Mesenchymal stem cell (in vitro differentiated cells and primary cell): ENCODE data around the gene ATN1.

ENCODE experiments used
- DNase-seq: peaks from one replicate; pipeline ENCODE4 v3.0.0-alpha.2; 2013
- H2AFZ ChIP-seq: one replicate; pipeline ENCODE4 v1.6.1; 2013; ENCODE audit warnings: low read depth, mild to moderate bottlenecking, control low read depth, inconsistent platforms, low read length, moderate library complexity
- H2AK5ac ChIP-seq: 2 replicates; pipeline ENCODE4 v1.6.1; 2013; ENCODE audit warnings: low read length, moderate library complexity, mild to moderate bottlenecking, inconsistent platforms; ENCODE audit not compliant: severe bottlenecking
- H2BK120ac ChIP-seq: one replicate; pipeline ENCODE4 v1.6.1; 2013; ENCODE audit warnings: low read depth, mild to moderate bottlenecking, inconsistent platforms, low read length, moderate library complexity
- H2BK12ac ChIP-seq, 2 experiments: one replicate each; pipeline ENCODE4 v1.6.1; 2013; ENCODE audit warnings: inconsistent platforms in 2 of 2, low read length in 2 of 2, mild to moderate bottlenecking in 2 of 2, moderate library complexity in 2 of 2, control low read depth in 1 of 2
- H2BK15ac ChIP-seq: one replicate; pipeline ENCODE4 v1.6.1; 2013; ENCODE audit warnings: mild to moderate bottlenecking, low read depth, inconsistent platforms; ENCODE audit not compliant: poor library complexity, severe bottlenecking
- H2BK5ac ChIP-seq: 2 replicates; pipeline ENCODE4 v1.6.1; 2013; ENCODE audit warnings: low read depth, mild to moderate bottlenecking, low read length, control low read depth, inconsistent platforms; ENCODE audit not compliant: poor library complexity, severe bottlenecking
- H3K14ac ChIP-seq, 2 experiments: one replicate each; pipeline ENCODE4 v1.6.1; 2013; ENCODE audit warnings: inconsistent platforms in 2 of 2, low read length in 2 of 2, control low read depth in 1 of 2, mild to moderate bottlenecking in 1 of 2, moderate library complexity in 1 of 2
- H3K18ac ChIP-seq, 2 experiments: one replicate each; pipeline ENCODE4 v1.6.1; 2013; ENCODE audit warnings: inconsistent platforms in 2 of 2, low read length in 2 of 2, control low read depth in 1 of 2, low read depth in 1 of 2, mild to moderate bottlenecking in 1 of 2
- H3K23ac ChIP-seq, 2 experiments: one replicate each; pipeline ENCODE4 v1.6.1; 2013; ENCODE audit warnings: inconsistent platforms in 2 of 2, low read length in 2 of 2, mild to moderate bottlenecking in 2 of 2, moderate library complexity in 2 of 2, control low read depth in 1 of 2
- H3K27ac ChIP-seq: 2 replicates; pipeline ENCODE4 v1.5.1; 2013; ENCODE audit warnings: mild to moderate bottlenecking, moderate library complexity, low read length, control low read depth, inconsistent platforms; ENCODE audit not compliant: poor library complexity, severe bottlenecking
- H3K27me3 ChIP-seq, 2 experiments: 2 replicates each; pipeline versions ENCODE4 v1.6.1 to v1.7.0; 2013; ENCODE audit warnings: low read length in 2 of 2, mild to moderate bottlenecking in 2 of 2, moderate library complexity in 2 of 2, control low read depth in 1 of 2, inconsistent platforms in 1 of 2; ENCODE audit not compliant: control insufficient read depth in 1 of 2, insufficient read depth in 1 of 2
- H3K36me3 ChIP-seq, 2 experiments: 2 replicates each; pipeline versions ENCODE4 v1.6.1 to v1.7.0; 2013; ENCODE audit warnings: low read length in 2 of 2, control low read depth in 1 of 2, inconsistent platforms in 1 of 2, low read depth in 1 of 2, mild to moderate bottlenecking in 1 of 2; ENCODE audit not compliant: insufficient read depth in 2 of 2, control insufficient read depth in 1 of 2
- H3K4ac ChIP-seq, 2 experiments: one replicate each; pipeline ENCODE4 v1.6.1; 2013; ENCODE audit warnings: inconsistent platforms in 2 of 2, low read length in 2 of 2, mild to moderate bottlenecking in 2 of 2, moderate library complexity in 2 of 2, control low read depth in 1 of 2, low read depth in 1 of 2
- H3K4me1 ChIP-seq: 2 replicates; pipeline ENCODE4 v1.6.1; 2013; ENCODE audit warnings: low read depth, low read length, control low read depth; ENCODE audit not compliant: control insufficient read depth, insufficient read depth
- H3K4me2 ChIP-seq: 2 replicates; pipeline ENCODE4 v1.6.1; 2013; ENCODE audit warnings: low read length, mild to moderate bottlenecking, inconsistent platforms; ENCODE audit not compliant: poor library complexity, severe bottlenecking
- H3K4me3 ChIP-seq, 2 experiments: 2 replicates each; pipeline versions ENCODE4 v1.5.1 to v1.7.0; 2013; ENCODE audit warnings: low read length in 2 of 2, mild to moderate bottlenecking in 2 of 2, control low read depth in 1 of 2, low read depth in 1 of 2; ENCODE audit not compliant: insufficient read depth in 1 of 2
- H3K79me1 ChIP-seq: replicated peaks from 2 replicates; pipeline ENCODE4 v1.6.1; 2013; ENCODE audit warnings: mild to moderate bottlenecking, control low read depth, low read length, inconsistent platforms; ENCODE audit not compliant: poor library complexity, severe bottlenecking
- H3K9ac ChIP-seq: 2 replicates; pipeline ENCODE4 v1.7.0; 2013; ENCODE audit warnings: mild to moderate bottlenecking, low read length, moderate library complexity
- H3K9me3 ChIP-seq: 2 replicates; pipeline ENCODE4 v1.7.0; 2013; ENCODE audit warnings: mild to moderate bottlenecking, low read length; ENCODE audit not compliant: control insufficient read depth
- H4K8ac ChIP-seq: one replicate; pipeline ENCODE4 v1.6.1; 2013; ENCODE audit warnings: inconsistent platforms, mild to moderate bottlenecking, low read length, moderate library complexity
- H4K91ac ChIP-seq: one replicate; pipeline ENCODE4 v1.6.1; 2013; ENCODE audit warnings: mild to moderate bottlenecking, low read length, inconsistent platforms
- WGBS: methylation state at CpG from one replicate; pipeline ENCODE4 v1.1.7; 2013; ENCODE audit warnings: mixed read lengths; 5-methylcytosine and 5-hydroxymethylcytosine counted together

The ATN1 gene

GRCh38 chr12:6978611-6979011 lies 50.9 kb downstream of the ATN1 start:
- DNase-seq, result no peak
- no peak overlapping the region for H3K14ac ChIP-seq
- H3K23ac ChIP-seq, result no peak overlapping the region
- H4K91ac ChIP-seq, result no peak overlapping the region
- H2BK120ac ChIP-seq, result no peak overlapping the region
- H3K9me3 ChIP-seq, result no peaks in the 10 kb centered on the region
- H3K27me3 ChIP-seq, result no peaks in the 10 kb centered on the region
- no peak overlapping the region for H2BK12ac ChIP-seq
- H2AFZ ChIP-seq, result no peak overlapping the region
- H2BK15ac ChIP-seq, result no peak overlapping the region
- no peak overlapping the region for H3K4ac ChIP-seq
- no peak overlapping the region for H3K18ac ChIP-seq
- 92% methylated on average over 3 of the region's 3 CpGs for WGBS
- H3K9ac ChIP-seq, result no peak overlapping the region
- H2BK5ac ChIP-seq, result no peak overlapping the region
- no peak overlapping the region for H3K4me2 ChIP-seq
- H3K36me3 ChIP-seq, result peaks cover 70 to 100% of the 10 kb centered on the region in 2 experiments
- H2AK5ac ChIP-seq, result no peak overlapping the region
- H4K8ac ChIP-seq, result no peak overlapping the region
- no peak overlapping the region for H3K4me3 ChIP-seq
- peaks cover 26% of the 10 kb centered on the region for H3K79me1 ChIP-seq
- no peak overlapping the region for H3K27ac ChIP-seq
- H3K4me1 ChIP-seq, result no peaks in the 10 kb centered on the region

DNA sequence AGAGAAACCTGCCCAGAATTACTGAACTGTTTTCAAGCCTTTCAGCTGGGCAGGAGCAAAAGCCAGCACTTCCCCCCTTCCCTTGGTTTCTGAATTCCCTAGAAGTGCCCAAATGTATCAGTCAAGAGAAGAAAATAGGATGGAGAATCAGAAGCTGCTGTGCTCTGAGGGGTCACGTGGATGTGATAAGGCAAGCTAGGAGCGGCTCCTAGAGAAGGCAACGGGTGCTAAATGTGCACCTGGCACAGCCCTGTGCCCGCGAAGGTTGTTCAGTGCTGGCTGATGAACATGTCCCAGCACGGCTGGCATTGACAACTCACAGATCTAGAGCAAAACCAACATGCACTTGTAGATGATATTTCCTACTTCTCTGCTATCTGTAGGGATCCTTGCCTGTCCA lies 51.3 kb downstream of the ATN1 start:
- Histone ChIP-seq H3K23ac (no peak overlapping the region), H3K4ac (no peak overlapping the region), H3K9me3 (no peaks in the 10 kb centered on the region), H3K27me3 (no peaks in the 10 kb centered on the region), H2BK120ac (no peak overlapping the region), H3K14ac (no peak overlapping the region), H2AK5ac (no peak overlapping the region), H3K36me3 (peaks cover 66 to 100% of the 10 kb centered on the region in 2 experiments), H3K9ac (no peak overlapping the region), H4K8ac (no peak overlapping the region), H3K4me1 (no peaks in the 10 kb centered on the region), H3K4me3 (no peak overlapping the region), H2BK12ac (no peak overlapping the region), H4K91ac (no peak overlapping the region), H2BK15ac (no peak overlapping the region), H3K27ac (no peak overlapping the region), H3K4me2 (no peak overlapping the region), H2BK5ac (no peak overlapping the region), H3K18ac (no peak overlapping the region), H3K79me1 (peaks cover 22% of the 10 kb centered on the region), H2AFZ (no peak overlapping the region)
- 96% methylated on average over 6 of the region's 6 CpGs for WGBS
- no peak for DNase-seq

GRCh38 chr12:6979453-6979852 lies 51.7 kb downstream of the ATN1 start:
- H4K8ac ChIP-seq, result no peak overlapping the region
- H2BK5ac ChIP-seq, result no peak overlapping the region
- peaks cover 23% of the 10 kb centered on the region for H3K79me1 ChIP-seq
- H2AK5ac ChIP-seq, result no peak overlapping the region
- no peak overlapping the region for H3K27ac ChIP-seq
- H3K18ac ChIP-seq, result no peak overlapping the region
- H4K91ac ChIP-seq, result no peak overlapping the region
- no peaks in the 10 kb centered on the region for H3K9me3 ChIP-seq
- DNase-seq, result no peak
- no peak overlapping the region for H3K14ac ChIP-seq
- H3K4me2 ChIP-seq, result no peak overlapping the region
- H3K4me3 ChIP-seq, result no peak overlapping the region
- H3K4ac ChIP-seq, result no peak overlapping the region
- H2BK120ac ChIP-seq, result no peak overlapping the region
- H3K9ac ChIP-seq, result no peak overlapping the region
- H3K27me3 ChIP-seq, result no peaks in the 10 kb centered on the region
- no peaks in the 10 kb centered on the region for H3K4me1 ChIP-seq
- 83% methylated on average over 3 of the region's 3 CpGs for WGBS
- no peak overlapping the region for H2BK15ac ChIP-seq
- H3K36me3 ChIP-seq, result peaks cover 62 to 100% of the 10 kb centered on the region in 2 experiments
- no peak overlapping the region for H2BK12ac ChIP-seq
- no peak overlapping the region for H2AFZ ChIP-seq
- H3K23ac ChIP-seq, result no peak overlapping the region

DNA sequence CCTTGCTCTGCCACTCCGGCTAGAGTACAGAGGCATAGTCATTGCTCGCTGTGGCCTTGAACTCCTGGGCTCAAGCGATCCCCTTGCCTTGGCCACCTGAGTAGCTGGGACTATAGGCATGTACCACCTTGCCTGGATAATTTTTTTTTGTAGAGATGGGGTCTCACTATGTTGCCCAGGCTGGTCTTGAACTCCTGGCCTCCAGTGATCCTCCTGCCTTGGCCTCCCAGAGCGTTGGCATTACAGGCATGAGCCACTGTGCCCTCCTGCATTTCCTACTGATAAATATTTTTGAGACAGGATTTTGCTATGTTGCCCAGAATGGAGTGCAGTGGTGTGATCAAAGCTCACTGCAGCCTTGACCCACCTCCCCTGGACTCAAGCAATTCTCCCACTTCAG lies 52.3 kb downstream of the ATN1 start:
- Histone ChIP-seq H2BK5ac (no peak overlapping the region), H3K23ac (no peak overlapping the region), H3K4me2 (no peak overlapping the region), H4K91ac (no peak overlapping the region), H2BK12ac (no peak overlapping the region), H2BK15ac (no peak overlapping the region), H3K4me3 (no peak overlapping the region), H2BK120ac (no peak overlapping the region), H3K9ac (no peak overlapping the region), H4K8ac (no peak overlapping the region), H2AFZ (no peak overlapping the region), H3K79me1 (peaks cover 24% of the 10 kb centered on the region), H3K27ac (no peak overlapping the region), H3K18ac (no peak overlapping the region), H3K14ac (no peak overlapping the region), H3K27me3 (no peaks in the 10 kb centered on the region), H3K9me3 (no peaks in the 10 kb centered on the region), H3K36me3 (peaks cover 61 to 98% of the 10 kb centered on the region in 2 experiments), H3K4ac (no peak overlapping the region), H3K4me1 (no peaks in the 10 kb centered on the region), H2AK5ac (no peak overlapping the region)
- DNase-seq, result no peak
- 100% methylated on average over 3 of the region's 4 CpGs for WGBS
